GM23338 (cell line): ENCODE results near the gene MEPE. TPM values are rescaled to one million over a fixed set of nuclear protein-coding genes. Genes with fewer than 3 reads are reported as not detected.

Source experiments
- ATAC-seq: fragments of 200-7000 bp; cut with Tn5 transposase; 3 replicates; pipeline ENCODE4 v1.9.1; 2020
- DNase-seq: peaks from one replicate; pipeline ENCODE4 v3.0.0-alpha.2; 2015; ENCODE audit warnings: low spot score
- H2AFZ ChIP-seq: fragments of 200-600 bp; sonication (generic); 2 replicates; pipeline ENCODE4 v1.8.0; 2016; ENCODE audit warnings: antibody characterized with exemption, mild to moderate bottlenecking, moderate library complexity
- H3F3A ChIP-seq: fragments of 200-600 bp; sonication (generic); replicated peaks from 2 replicates; pipeline ENCODE4 v1.8.0; 2017; ENCODE audit warnings: antibody characterized with exemption, mixed run types, low read depth
- H3K27ac ChIP-seq: fragments of 200-600 bp; sonication (generic); 2 replicates; pipeline ENCODE4 v1.6.1; 2016; ENCODE audit warnings: low read depth
- H3K27me3 ChIP-seq: fragments of 200-600 bp; sonication (generic); 2 replicates; pipeline ENCODE4 v1.8.0; 2016; ENCODE audit warnings: mild to moderate bottlenecking, mixed run types, moderate library complexity; ENCODE audit not compliant: insufficient read depth
- H3K36me3 ChIP-seq: fragments of 200-600 bp; sonication (generic); 2 replicates; pipeline ENCODE4 v1.8.0; 2016; ENCODE audit warnings: mild to moderate bottlenecking; ENCODE audit not compliant: insufficient read depth
- H3K4me1 ChIP-seq: fragments of 200-600 bp; sonication (generic); 2 replicates; pipeline ENCODE4 v1.8.0; 2016; ENCODE audit warnings: mild to moderate bottlenecking, moderate library complexity; ENCODE audit not compliant: insufficient read depth
- H3K4me2 ChIP-seq: fragments of 200-600 bp; sonication (generic); 2 replicates; pipeline ENCODE4 v1.7.1; 2017; ENCODE audit warnings: mixed run types
- H3K4me3 ChIP-seq: fragments of 200-600 bp; sonication (generic); 2 replicates; pipeline ENCODE4 v1.6.1; 2016; ENCODE audit warnings: mixed run types
- H3K79me2 ChIP-seq: fragments of 200-600 bp; sonication (generic); replicated peaks from 2 replicates; pipeline ENCODE4 v1.8.0; 2017; ENCODE audit warnings: mild to moderate bottlenecking; ENCODE audit not compliant: insufficient read depth
- H3K9me2 ChIP-seq: fragments of 200-600 bp; sonication (generic); 2 replicates; pipeline ENCODE4 v1.8.0; 2017; ENCODE audit not compliant: insufficient read depth
- H4K20me1 ChIP-seq: fragments of 200-600 bp; sonication (generic); replicated peaks from 2 replicates; pipeline ENCODE4 v1.8.0; 2017; ENCODE audit warnings: mild to moderate bottlenecking; ENCODE audit not compliant: insufficient read depth
- H3K27ac Mint-ChIP-seq: 2 replicates; pipeline ENCODE4 v1.8.0; 2020; ENCODE audit warnings: inconsistent platforms, mild to moderate bottlenecking, moderate library complexity, mixed read lengths
- H3K27me3 Mint-ChIP-seq: 3 replicates; pipeline ENCODE4 v1.8.0; 2022; ENCODE audit warnings: low read depth, mild to moderate bottlenecking, moderate library complexity, mixed read lengths, inconsistent platforms; ENCODE audit not compliant: insufficient read depth, poor library complexity
- H3K36me3 Mint-ChIP-seq: 3 replicates; pipeline ENCODE4 v1.8.0; 2021; ENCODE audit warnings: low read depth, mild to moderate bottlenecking, inconsistent platforms, moderate library complexity, mixed read lengths
- H3K4me1 Mint-ChIP-seq: 3 replicates; pipeline ENCODE4 v1.8.0; 2020; ENCODE audit warnings: mild to moderate bottlenecking, inconsistent platforms, mixed read lengths
- H3K4me3 Mint-ChIP-seq: 3 replicates; pipeline ENCODE4 v1.8.0; 2021; ENCODE audit warnings: moderate library complexity, mild to moderate bottlenecking, inconsistent platforms, mixed read lengths
- H3K9me3 Mint-ChIP-seq: 3 replicates; pipeline ENCODE4 v1.8.0; 2020; ENCODE audit warnings: moderate library complexity, mild to moderate bottlenecking, inconsistent platforms, mixed read lengths
- CREB1 ChIP-seq: fragments of 250-450 bp; sonication (Bioruptor Pico); IDR thresholded peaks from 2 replicates; pipeline ENCODE4 v1.5.0; 2020; ENCODE audit warnings: low read depth, mild to moderate bottlenecking, moderate library complexity
- CTCF ChIP-seq, 2 experiments: fragments of 200-600 bp in 1 of 2; sonication (generic) in 1 of 2; conservative IDR thresholded peaks; 2 replicates each; pipeline versions ENCODE4 v1.5.1 to v1.6.1; 2016 to 2017; ENCODE audit warnings: antibody characterized with exemption in 2 of 2, low read depth in 2 of 2, mild to moderate bottlenecking in 2 of 2, moderate library complexity in 1 of 2
- ETS1 ChIP-seq: IDR thresholded peaks from 2 replicates; pipeline ENCODE4 v1.6.1; 2016; ENCODE audit warnings: antibody characterized with exemption
- EZH2 ChIP-seq: fragments of 200-600 bp; sonication (generic); IDR thresholded peaks from one replicate; pipeline ENCODE4 v1.8.0; 2017; ENCODE audit warnings: antibody characterized with exemption, mild to moderate bottlenecking, low read depth; ENCODE audit not compliant: unreplicated experiment
- EZH2phosphoT487 ChIP-seq: fragments of 200-600 bp; sonication (generic); IDR thresholded peaks from one replicate; pipeline ENCODE4 v1.8.1; 2018; ENCODE audit warnings: antibody characterized with exemption; ENCODE audit not compliant: unreplicated experiment
- JUNB ChIP-seq: IDR thresholded peaks from one replicate; pipeline ENCODE4 v1.6.1; 2016; ENCODE audit warnings: antibody characterized with exemption; ENCODE audit not compliant: unreplicated experiment
- NANOG ChIP-seq: IDR thresholded peaks from 2 replicates; pipeline ENCODE4 v1.6.1; 2016; ENCODE audit warnings: antibody characterized with exemption, borderline replicate concordance
- POLR2AphosphoS5 ChIP-seq: IDR thresholded peaks from 2 replicates; pipeline ENCODE4 v1.6.1; 2016; ENCODE audit warnings: antibody characterized with exemption, low read depth
- REST ChIP-seq: IDR thresholded peaks from one replicate; pipeline ENCODE4 v1.6.1; 2018; ENCODE audit warnings: antibody characterized with exemption; ENCODE audit not compliant: unreplicated experiment
- STAT1 ChIP-seq: IDR thresholded peaks from one replicate; pipeline ENCODE4 v1.6.1; 2016; ENCODE audit warnings: antibody characterized with exemption; ENCODE audit not compliant: unreplicated experiment
- ZNF114 ChIP-seq: fragments of 250-450 bp; sonication (Bioruptor Pico); IDR thresholded peaks from 2 replicates; pipeline ENCODE4 v1.5.0; 2020; ENCODE audit warnings: mild to moderate bottlenecking, moderate library complexity
- ZNF331 ChIP-seq: fragments of 250-450 bp; sonication (Bioruptor Pico); IDR thresholded peaks from 2 replicates; pipeline ENCODE4 v1.5.0; 2020; ENCODE audit warnings: low read depth, mild to moderate bottlenecking, moderate library complexity
- polyA plus RNA-seq: library from polyadenylated mRNA; unstranded; fragments of >200 nt; fragmentation: Nextera tagmentation; extraction: Ambion mirVana; gene quantifications from 2 replicates; pipeline ENCODE4 v1.2.1, GENCODE V29; 2016
- total RNA-seq: library from RNA; depleted of rRNA; stranded (reverse); fragments of >200 nt; shearing (Covaris generic); gene quantifications from 2 replicates; pipeline ENCODE4 v1.2.3, GENCODE V29; 2014

The MEPE gene
- total and polyA plus RNA-seq, 2 experiments from 2014 or later, result not detected

GRCh38 chr4:87872028-87872427, 39.3 kb downstream of the MEPE start (continued):
- TF ChIP-seq ETS1 (no peak), REST (no peak), CREB1 (no peak), STAT1 (no peak), JUNB (no peak), EZH2phosphoT487 (no peak)

GRCh38 chr4:87875191-87875590, 42.4 kb downstream of the MEPE start:
- H3K79me2 ChIP-seq, result no peaks in the 10 kb centered on the region
- H3K9me2 ChIP-seq, result no peaks in the 10 kb centered on the region
- no peak for DNase-seq
- H3K36me3 Mint-ChIP-seq, result no peaks in the 10 kb centered on the region
- H3K4me3 Mint-ChIP-seq, result no peak overlapping the region
- H2AFZ ChIP-seq, result no peak overlapping the region
- H3K27me3 Mint-ChIP-seq, result no peaks in the 10 kb centered on the region
- H3F3A ChIP-seq, result no peaks in the 10 kb centered on the region
- no peaks in the 10 kb centered on the region for H3K9me3 Mint-ChIP-seq
- no peaks in the 10 kb centered on the region for H3K36me3 ChIP-seq
- no peaks in the 10 kb centered on the region for H3K27me3 ChIP-seq
- ATAC-seq, result no peak
- H3K4me2 ChIP-seq, result no peak overlapping the region
- no peak overlapping the region for H3K27ac Mint-ChIP-seq
- H3K4me1 Mint-ChIP-seq, result peaks cover 4% of the 10 kb centered on the region; the same call in 2 of the 3 replicates
- no peaks in the 10 kb centered on the region for H3K4me1 ChIP-seq
- no peak overlapping the region for H3K27ac ChIP-seq
- no peak overlapping the region for H3K4me3 ChIP-seq
- H4K20me1 ChIP-seq, result no peaks in the 10 kb centered on the region
- TF ChIP-seq NANOG (no peak), POLR2AphosphoS5 (no peak), JUNB (no peak), ZNF114 (no peak), ZNF331 (CRISPR knock-in tag) (no peak), EZH2phosphoT487 (no peak), ETS1 (no peak), CTCF (conservative IDR thresholded peaks at IDR 0.05; ENCODE audit: low read depth in 2 of 2) (no peak), STAT1 (no peak), CREB1 (no peak), EZH2 (no peak), REST (no peak)
